G401 (cell line): ENCODE results near the gene EFCAB14. TPM values are rescaled to one million over a fixed set of nuclear protein-coding genes. Genes with fewer than 3 reads are reported as not detected.
"Not testable (repeated sequence)": the region's sequence is repeated elsewhere in the genome, so short reads cannot be mapped to it uniquely, and the experiment has no call there.

ENCODE experiments used
- DNase-seq: peaks from one replicate; pipeline ENCODE4 v3.0.0-alpha.2; 2015; ENCODE audit warnings: low spot score
- in situ Hi-C: cut with HindIII; loops from 2 replicates; pipeline ENCODE4 v1.10.0; 2016; ENCODE audit warnings: low sequenced_read_pairs, mixed read lengths
- total RNA-seq: library from RNA; depleted of rRNA; stranded (reverse); fragments of >200 nt; shearing (Covaris generic); gene quantifications from 2 replicates; pipeline ENCODE4 v1.2.3, GENCODE V29; 2014; rRNA removed

Gene EFCAB14, protein sequence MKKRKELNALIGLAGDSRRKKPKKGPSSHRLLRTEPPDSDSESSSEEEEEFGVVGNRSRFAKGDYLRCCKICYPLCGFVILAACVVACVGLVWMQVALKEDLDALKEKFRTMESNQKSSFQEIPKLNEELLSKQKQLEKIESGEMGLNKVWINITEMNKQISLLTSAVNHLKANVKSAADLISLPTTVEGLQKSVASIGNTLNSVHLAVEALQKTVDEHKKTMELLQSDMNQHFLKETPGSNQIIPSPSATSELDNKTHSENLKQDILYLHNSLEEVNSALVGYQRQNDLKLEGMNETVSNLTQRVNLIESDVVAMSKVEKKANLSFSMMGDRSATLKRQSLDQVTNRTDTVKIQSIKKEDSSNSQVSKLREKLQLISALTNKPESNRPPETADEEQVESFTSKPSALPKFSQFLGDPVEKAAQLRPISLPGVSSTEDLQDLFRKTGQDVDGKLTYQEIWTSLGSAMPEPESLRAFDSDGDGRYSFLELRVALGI
- 18.0 and 28.8 TPM in 2 replicates for total RNA-seq

DNA sequence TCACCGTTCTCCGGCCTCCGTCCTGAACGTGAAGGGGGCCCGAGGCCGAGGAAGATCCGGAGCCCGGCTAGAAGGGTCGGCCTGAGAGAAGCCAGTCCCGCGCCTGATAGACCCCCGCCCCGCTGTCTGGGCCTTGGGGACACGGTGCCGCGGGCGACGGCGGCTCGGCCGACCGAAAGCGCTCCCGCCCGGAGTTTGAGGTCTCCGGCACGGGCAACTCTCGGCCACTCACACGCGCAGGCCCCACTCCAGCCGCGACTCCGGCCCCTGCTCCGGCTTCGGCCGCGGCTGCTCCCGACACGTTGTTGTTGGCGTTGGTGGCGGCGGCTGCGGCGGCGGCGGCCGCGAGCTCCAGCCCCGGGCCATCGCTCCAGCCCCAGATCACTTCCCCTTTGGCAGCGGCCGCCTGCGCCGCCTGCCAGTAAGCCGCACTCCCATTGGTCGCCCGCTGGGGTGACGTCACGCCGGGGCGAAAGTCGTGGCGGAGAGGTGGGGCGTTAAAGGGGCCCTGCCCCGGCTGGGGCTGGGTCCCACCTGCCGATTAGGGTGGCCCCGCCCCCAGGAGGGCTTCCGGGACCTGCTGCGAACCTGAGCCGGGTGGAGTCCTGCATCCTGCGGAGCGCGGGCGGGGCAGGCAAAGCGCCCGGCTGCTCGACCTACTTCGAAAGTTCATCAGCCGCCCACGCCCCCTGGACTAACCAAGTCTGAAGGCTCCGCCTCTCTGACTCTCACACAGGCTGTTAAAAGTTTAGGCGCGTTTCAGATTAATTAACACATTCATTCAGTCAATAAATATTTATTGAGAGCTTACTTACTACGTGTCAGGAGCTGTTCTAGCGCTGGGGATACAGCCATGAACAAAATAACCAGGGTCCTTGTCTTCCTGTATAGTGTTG is at the start of gene EFCAB14:
Gene EFCAB14 (minus strand): TSS at position 388 of the 896 bp plus-strand sequence. CDS start 1,027 bp downstream, outside the sequence.
- DNase-seq = peak; percentile 89
- in situ Hi-C loops = no loop called here

DNA sequence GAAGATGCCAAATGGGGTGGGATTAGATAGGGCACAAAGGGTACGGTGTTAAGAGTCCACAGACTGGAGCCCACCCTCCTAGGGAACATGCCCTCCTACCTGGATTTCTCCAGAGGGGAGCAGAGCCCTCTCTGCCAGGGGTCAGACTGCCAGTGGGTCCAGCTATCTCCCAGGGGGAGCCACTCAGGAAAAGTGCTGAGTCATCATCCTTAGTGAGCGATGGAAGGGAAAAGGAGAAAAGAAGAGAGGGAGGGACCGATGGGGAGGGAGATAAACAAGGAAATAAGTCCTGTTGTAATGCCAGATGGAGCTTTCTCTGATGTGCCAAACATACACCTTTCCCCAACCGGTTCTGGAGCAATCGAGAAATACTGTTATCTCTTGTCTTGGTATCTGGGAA is 49.5 kb upstream of the EFCAB14 start:
- DNase-seq = no peak
- in situ Hi-C loops = no loop called here

DNA sequence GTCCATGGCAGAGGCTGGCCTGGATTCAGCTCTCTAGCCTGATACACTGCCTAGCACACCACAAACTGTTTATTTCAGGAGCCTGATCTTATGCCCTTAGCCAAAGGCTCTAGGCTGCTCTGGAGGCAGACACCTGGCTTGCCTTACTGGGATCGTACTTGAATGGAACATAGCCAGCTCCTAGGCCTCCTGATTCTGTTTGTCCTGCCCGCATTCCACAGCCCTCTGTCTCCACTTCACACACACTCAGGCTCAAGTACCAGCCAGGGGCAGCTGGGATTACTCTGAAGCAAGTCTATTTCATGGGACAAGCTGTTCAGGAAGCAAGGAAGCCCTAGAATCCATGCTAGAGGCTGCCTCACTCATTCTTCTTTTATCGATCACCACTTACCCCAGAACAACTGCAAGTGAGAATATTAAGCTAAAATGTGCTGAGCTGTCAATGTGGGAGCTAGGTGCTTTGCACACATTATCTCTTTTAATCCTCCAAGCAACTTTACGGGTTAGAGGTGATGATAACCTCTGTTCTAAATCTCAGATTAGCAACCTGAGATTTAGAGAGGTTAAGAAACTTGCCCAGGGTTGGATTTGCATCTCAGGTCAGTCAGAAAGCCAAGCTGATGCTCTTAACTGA is 48.9 kb upstream of the EFCAB14 start:
- in situ Hi-C loops = no loop called here
- no peak for DNase-seq

DNA sequence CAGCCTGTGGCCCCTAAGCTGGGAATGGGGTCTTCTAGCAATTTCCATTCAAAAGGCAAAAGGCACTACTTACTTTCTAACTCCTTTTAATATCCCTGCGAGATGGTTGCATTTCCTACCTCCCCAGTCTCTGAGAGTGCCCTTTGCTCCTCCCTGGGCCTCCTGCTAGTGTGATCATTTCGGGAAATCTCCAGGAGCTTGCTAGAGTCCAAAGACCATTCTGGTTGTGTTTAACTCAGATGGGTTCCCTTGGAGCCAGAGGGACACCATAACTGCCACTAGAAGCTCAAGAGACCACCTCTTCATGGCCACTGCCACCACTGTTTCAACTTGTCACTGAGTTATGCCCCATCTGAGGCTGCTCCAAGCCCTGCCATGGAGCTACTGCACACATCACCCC is 45.5 kb upstream of the EFCAB14 start:
- no peak for DNase-seq
- in situ Hi-C loops = no loop called here

DNA sequence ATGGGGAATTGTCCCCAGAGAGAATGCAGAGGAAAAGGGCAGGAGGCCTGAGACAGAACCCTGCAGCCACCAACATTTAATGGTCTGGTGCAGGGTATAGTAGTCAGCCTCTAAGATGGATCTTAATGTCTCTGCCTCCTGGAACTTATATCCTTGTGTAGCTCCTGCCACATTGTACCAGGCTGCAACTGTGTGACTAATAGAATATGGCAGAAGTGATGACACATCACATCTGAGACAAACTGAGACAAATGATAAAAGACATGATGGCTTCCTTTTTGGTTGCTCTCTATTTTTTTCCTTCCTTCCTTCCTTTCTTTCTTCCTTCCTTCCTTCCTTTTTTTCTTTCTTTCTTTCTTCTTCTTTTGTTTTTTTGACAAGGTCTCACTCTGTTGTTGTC is 42.8 kb upstream of the EFCAB14 start:
- DNase-seq = no peak

DNA sequence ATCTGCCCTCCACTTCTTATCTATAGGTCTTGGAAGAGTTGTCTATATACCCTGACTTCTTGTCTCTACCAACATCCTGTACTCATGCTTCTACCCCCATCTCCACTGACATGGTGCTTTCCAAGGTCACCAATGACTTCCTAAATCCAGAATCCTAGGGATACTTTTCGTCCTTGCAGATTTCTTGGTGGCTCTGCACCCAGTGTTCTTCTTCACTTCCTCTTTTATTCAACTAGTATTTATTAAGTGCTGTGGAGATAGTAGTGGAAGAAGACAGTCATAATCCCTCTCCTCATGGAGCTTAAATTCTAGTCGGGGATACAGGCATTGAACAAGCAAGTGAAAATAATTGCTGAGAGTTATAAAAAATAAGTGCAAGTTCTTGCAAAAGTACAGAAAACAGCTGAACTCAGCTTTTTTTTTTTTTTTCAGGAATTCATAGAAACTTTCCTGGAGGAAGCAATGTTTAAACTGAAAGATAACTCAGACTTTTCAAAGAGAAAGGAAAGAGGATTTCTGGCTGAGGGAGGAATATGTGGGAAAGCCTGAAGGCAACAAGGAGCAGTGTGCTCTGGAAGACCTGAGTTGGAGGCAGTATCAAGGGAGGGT is 41.7 kb upstream of the EFCAB14 start:
- in situ Hi-C loops = no loop called here
- DNase-seq = no peak

More for the DNA sequence above, 42.8 kb upstream of the EFCAB14 start:
- in situ Hi-C loops = no loop called here

DNA sequence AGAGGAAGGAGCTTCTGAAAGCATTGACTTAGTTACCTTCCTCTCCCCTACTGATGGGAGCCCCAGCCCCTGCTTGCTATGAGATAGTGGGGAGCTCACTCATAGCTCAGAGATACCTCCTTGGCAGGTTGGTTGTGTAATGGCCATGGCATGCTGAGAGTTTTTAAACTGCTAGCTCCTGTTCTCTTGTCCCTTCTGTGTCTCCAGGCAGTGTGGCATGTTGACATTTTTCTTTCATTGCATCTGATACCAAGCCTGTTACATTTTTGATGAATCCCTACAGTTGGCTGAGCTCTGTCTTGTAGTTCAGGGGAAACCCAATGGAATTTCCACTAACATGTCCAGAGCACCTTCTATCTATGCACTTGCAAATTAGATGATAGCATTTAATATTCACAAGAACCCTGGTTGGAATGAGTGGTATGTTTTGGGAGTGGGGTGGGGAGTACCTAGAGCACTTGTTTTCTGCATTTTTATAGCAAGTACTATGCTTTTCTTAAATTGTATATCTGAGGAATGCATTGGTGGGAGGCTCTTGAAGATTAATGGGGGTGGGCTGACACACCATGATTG is 39.1 kb upstream of the EFCAB14 start:
- DNase-seq = no peak
- in situ Hi-C loops = no loop called here

DNA sequence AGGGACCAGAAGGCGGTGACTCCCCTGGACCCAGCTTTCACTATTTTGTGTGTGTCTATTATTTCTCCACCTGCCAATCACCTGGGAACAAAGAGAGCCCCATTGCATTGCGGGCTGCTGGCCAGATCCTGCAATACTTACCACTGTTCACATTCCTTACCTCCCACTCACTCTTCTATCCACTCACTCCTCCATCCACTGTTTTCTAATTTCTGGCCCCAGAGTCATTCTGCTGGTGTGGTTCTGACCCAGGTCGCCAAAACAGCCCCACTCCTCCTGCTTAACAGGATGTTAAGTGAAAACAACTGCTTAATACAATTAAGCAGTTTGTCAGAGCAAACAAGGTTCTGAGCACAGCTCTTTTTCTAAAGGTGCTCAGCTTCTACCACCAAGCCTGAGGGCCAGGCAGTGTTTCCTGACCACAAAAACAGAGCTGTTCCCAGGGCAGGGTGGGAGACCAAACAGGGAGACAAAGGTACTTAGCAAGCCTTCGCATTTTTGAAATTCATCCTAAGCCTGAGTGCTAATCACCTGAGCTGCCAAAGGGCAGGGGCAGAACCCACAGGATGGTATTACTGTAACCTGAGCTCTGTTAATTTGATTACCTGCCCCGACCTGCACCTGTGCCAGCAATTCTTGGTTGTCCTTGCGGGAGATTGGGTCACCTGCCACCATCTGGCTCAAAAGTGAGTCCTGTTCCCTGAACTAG is 38.5 kb upstream of the EFCAB14 start:
- in situ Hi-C loops = no loop called here
- no peak for DNase-seq

DNA sequence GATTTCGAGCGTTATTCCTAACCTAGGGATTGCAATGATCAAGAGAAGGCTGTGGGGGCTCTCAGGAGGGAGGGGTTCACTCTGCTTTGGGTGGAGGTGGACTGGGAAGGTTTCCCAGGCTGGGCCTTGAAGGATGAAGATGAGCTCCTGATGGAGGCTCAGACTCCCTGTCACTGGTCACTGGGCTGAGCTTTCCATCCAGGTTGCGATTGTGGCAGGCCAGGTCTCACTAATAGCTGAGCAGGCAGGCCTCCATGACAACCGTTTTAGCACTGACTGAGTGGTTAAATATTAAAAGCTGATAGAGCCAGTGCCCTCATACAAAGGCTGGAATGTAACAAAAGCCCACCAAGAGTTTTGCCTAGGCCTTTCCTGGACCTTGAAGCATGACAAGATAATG is 36.2 kb upstream of the EFCAB14 start:
- in situ Hi-C loops = no loop called here
- DNase-seq = no peak

DNA sequence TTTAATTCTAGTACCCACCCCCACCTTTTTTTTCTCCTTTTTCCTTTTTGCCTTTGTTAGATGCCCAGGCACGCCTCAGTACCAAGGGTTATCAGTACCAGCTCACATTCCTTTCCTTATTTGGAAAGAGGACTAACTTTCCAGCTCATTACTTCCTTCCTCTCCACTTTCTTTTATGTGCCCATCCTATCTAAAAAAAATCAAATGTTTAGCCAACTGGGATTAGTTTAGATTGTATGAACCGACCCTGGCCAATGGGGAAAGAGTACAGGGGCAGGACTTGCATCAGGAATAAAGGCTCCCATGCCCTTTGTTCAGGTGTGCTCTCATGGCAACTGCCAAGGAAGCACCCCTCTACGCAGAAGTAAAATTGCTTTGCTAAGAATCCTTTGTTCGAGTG is 35.8 kb upstream of the EFCAB14 start:
- DNase-seq, in situ Hi-C loops: not testable (repeated sequence)

DNA sequence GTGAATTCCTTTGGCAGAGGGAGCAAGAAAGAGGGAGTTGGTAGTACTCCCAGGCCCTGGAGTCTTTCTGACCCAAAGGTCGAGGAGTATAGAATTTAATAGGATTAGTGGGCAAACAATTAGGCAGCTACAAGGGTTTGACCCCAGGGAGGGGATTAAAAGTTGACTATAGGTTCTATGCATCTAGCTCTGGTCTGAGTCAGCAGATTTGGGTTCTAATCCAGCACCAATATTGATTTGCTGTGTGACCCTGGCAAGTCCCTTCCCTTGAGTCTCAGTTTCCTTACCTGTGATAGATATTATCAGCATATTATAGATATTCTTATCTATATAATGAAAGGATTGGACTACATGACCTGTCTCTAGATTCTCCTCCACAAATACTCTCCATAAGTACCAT is 35.1 kb upstream of the EFCAB14 start:
- DNase-seq = no peak
- in situ Hi-C loops = no loop called here

DNA sequence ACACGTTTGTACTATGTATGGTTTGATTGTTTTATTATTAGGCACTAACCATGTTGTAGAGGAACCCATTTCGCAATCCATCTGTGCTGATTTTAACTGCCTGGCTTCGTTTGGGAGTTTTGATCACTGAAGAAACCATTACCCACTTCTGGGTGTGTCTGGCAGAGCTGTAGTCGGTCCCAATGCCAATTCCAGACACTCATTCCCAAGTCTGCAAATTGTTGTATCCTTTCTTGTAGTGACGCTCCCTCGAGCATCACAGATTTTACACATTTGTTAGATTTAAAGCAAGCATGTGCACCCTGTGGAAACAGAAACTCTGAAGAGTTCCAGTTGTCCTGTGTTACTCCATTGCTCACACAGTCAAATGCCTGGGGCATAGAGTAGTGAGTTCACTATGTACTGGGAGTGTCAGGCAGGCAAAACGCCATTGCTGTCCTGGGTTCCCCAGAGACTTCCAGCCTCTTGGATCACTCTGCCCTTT is 31.0 kb upstream of the EFCAB14 start:
- no peak for DNase-seq
- in situ Hi-C loops = no loop called here

DNA sequence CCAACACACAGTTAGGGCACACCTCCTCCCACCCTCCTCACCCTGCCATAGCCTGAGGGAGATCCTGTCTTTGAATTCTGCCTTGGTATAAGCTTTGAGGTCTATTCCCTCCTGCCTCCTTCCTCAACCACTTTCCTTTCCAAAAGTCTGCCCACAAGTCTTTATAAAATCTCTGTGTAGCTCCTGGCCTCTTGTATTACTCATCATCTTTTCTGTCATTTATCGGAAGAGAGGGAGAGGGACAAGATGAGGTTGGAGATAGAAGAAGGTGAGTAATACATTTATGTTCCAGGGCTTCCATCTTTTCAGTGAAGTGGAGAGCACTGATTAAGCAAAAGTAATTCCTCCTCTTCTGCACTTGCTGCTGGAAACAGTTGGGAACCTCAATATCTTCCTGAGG is 30.5 kb upstream of the EFCAB14 start:
- in situ Hi-C loops = no loop called here
- DNase-seq = no peak

DNA sequence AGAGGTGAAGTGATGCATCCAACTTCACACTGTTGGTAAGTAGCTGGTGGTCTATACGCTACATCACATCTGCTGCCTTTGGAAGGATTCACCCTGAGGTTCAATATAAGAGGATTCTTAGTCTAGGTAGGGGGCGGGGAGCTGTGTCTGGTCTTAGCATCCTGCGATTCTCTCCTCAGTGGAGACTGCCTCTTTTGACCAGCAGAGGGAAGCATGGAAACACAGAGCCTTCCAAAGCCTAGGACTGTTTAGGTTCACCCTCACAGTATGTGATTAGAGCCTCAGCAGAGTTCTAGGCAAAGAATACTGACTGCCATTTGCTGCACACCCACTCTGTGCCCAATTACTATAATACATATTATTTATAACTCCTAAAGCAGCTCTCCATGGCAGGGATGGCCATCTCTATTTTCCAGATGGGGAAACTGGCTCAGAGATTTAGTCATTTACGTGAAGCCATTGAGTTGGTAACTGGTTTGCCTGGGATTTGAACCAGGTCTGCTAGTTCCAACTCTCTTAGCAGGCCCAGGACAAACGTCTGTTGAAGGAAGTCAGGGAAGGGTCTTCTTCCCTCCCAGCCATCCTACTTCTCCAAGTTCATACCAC is 28.9 kb upstream of the EFCAB14 start:
- in situ Hi-C loops = no loop called here
- peak; percentile 42 for DNase-seq

DNA sequence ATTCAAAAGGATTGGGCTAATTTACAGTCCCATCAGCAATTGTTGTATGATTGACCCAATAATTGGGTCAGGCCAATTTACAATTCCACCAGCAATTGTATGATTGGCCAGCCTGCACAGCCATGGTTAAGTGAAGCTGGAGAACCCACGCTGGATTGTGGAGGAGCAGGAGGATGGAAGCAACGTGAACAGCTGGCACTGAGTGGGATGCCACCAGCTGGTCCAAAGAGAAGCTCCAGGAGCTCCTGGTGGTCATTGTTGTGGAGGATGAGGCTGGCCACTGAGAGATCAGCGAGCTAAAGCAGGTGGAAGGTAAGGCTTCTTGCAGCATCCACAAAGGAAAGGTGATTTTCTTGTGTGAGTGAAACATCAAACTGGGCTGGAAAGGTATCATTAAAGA is 23.2 kb upstream of the EFCAB14 start:
- in situ Hi-C loops = no loop called here
- no peak for DNase-seq

DNA sequence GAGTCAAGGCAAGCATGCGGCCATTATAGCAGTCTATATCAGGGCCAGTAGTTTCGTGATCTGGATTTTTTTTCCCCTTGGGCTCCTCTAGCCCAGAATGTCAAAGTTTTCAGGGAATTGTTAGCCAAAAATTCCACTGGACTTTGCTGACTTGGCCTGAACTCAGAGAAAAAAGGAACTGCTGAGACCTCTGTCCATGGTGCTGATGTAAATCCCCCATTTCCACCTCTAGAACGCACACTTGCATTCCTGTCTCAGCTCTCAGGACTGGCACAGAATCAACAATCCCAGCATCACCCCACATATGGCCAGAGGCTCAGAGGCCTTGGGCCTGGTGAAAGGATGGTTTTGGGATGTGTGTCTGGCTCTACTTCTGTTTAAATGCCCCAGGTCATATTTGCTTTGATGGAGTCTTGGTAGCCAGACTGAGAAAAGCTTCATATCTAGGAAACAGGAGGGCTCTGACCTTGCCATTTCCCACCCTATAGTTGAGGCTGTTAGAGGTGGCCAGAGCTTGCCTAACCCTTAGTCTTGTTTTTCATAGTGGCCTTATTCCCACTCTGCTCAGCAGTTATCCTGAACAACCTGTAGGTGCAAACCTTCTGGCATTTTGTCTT is 16.9 kb upstream of the EFCAB14 start:
- in situ Hi-C loops = no loop called here
- DNase-seq = no peak

DNA sequence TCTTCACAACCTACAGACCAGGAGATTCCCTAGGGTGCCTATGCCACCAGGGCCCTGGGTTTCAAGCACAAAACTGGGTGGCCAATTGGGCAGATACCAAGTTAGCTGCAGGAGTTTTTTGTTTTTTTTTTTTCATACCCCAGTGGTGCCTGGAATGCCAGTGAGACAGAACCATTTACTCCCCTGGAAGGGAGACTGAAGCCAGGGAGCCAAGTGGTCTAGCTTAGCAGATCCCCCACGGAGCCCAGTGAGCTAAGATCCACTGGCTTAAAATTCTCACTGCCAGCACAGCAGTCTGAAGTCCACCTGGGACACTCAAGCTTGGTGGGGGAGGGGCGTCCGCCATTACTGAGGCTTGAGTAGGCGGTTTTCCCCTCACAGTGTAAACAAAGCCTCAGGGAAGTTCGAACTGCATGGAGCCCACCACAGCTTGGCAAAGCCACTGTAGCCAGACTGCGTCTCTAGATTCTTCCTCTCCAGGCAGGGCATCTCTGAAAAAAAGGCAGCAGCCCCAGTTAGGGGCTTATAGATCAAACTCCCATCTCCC is 9.5 kb upstream of the EFCAB14 start:
- DNase-seq, in situ Hi-C loops: not testable (repeated sequence)
